Cardiac muscle cell (in vitro differentiated cells and primary cell): ENCODE measurements around the gene CEP95. TPM values are rescaled to one million over a fixed set of nuclear protein-coding genes. Genes with fewer than 3 reads are reported as not detected.

Source experiments
- DNase-seq, 2 donors: peaks; one replicate each; pipeline versions ENCODE4 v3.0.0 to v3.0.0-alpha.2; 2010 to 2017; ENCODE audit warnings: low read depth in 1 of 2, low spot score in 1 of 2
- H3K27ac ChIP-seq: fragments of 200-600 bp; sonication (generic); 2 replicates; pipeline ENCODE4 v1.5.1; 2016
- H3K27me3 ChIP-seq: fragments of 200-600 bp; sonication (generic); 2 replicates; pipeline ENCODE4 v1.6.0; 2016; ENCODE audit warnings: control low read depth
- H3K36me3 ChIP-seq: fragments of 200-600 bp; sonication (generic); 2 replicates; pipeline ENCODE4 v1.5.1; 2016; ENCODE audit warnings: control low read depth
- H3K4me1 ChIP-seq: fragments of 200-600 bp; sonication (generic); 2 replicates; pipeline ENCODE4 v1.8.1; 2017; ENCODE audit warnings: low read depth, mild to moderate bottlenecking, mixed run types
- H3K4me3 ChIP-seq: fragments of 200-600 bp; sonication (generic); 2 replicates; pipeline ENCODE4 v1.5.1; 2016; ENCODE audit warnings: mild to moderate bottlenecking
- H3K9me3 ChIP-seq: fragments of 200-600 bp; sonication (generic); 2 replicates; pipeline ENCODE4 v1.5.1; 2017; ENCODE audit warnings: low read depth, mild to moderate bottlenecking, control low read depth
- polyA plus RNA-seq: library from polyadenylated mRNA; unstranded; fragments of >200 nt; fragmentation: Nextera tagmentation; extraction: Ambion mirVana; gene quantifications from 2 replicates; pipeline ENCODE4 v1.2.1, GENCODE V29; 2016
- total RNA-seq: library from RNA; depleted of rRNA; stranded (reverse); fragments of >200 nt; gene quantifications from 2 replicates; pipeline ENCODE4 v1.2.3, GENCODE V29; 2016
- TF ChIP-seq, protein P1 (sequence below): IDR thresholded peaks from 2 replicates; pipeline ENCODE4 v1.5.1; 2012; ENCODE audit warnings: low read depth, mild to moderate bottlenecking, low read length

CEP95 gene
- total and polyA plus RNA-seq, 2 experiments from 2014 or later: 29.1 to 40.3 TPM

DNA sequence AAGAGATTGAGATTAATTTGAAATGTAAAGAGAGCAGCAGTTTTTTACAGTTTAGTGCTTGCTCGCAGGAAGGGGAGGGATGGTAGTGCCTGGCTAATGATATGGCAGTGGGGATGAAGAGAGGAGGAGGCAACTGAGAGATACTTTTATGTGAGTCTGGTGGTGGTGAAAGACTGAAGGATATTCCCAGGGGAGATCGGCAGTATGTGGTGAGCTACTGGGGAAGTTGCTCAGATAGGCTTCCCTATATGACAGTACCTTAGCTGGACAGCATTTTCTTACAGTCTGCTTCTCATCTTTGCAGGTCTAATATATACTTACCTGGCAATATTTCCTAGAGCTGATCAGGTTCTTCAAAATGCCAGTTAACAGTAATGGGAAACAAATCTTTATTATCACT lies 8.6 kb downstream of the CEP95 start:
- Histone ChIP-seq H3K9me3 (no peaks in the 10 kb centered on the region), H3K36me3 (peaks cover 79% of the 10 kb centered on the region), H3K4me3 (no peak overlapping the region), H3K4me1 (no peaks in the 10 kb centered on the region), H3K27me3 (no peaks in the 10 kb centered on the region), H3K27ac (peak overlapping the region; percentile 18)
- TF ChIP-seq, protein P1, sequence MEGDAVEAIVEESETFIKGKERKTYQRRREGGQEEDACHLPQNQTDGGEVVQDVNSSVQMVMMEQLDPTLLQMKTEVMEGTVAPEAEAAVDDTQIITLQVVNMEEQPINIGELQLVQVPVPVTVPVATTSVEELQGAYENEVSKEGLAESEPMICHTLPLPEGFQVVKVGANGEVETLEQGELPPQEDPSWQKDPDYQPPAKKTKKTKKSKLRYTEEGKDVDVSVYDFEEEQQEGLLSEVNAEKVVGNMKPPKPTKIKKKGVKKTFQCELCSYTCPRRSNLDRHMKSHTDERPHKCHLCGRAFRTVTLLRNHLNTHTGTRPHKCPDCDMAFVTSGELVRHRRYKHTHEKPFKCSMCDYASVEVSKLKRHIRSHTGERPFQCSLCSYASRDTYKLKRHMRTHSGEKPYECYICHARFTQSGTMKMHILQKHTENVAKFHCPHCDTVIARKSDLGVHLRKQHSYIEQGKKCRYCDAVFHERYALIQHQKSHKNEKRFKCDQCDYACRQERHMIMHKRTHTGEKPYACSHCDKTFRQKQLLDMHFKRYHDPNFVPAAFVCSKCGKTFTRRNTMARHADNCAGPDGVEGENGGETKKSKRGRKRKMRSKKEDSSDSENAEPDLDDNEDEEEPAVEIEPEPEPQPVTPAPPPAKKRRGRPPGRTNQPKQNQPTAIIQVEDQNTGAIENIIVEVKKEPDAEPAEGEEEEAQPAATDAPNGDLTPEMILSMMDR: no peak
- DNase-seq: no peak

DNA sequence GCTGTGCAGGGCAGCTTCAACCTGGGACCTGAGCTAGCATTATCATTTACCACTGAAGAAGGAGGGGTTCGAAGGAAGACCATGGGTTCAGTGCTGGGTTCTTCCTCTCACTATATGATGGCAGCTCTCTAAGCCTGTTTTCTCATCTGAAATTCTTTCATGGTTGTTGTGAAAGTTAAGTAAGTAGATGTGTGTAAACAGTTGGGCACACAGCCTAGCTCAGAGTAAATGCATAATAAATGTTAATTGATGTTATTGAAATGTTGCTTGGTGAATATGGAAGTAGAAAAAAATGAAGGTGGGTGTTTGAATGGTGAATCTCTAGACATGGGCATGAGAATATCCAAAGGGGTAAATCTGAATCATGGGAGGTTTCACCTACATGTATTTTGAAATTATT lies 9.1 kb downstream of the CEP95 start:
- no peak for DNase-seq
- H3K4me1 ChIP-seq: no peaks in the 10 kb centered on the region
- H3K27me3 ChIP-seq: no peaks in the 10 kb centered on the region
- peak overlapping the region; percentile 18 for H3K27ac ChIP-seq
- H3K9me3 ChIP-seq: no peaks in the 10 kb centered on the region
- no peak overlapping the region for H3K4me3 ChIP-seq
- TF ChIP-seq, protein P1: no peak
- peaks cover 79% of the 10 kb centered on the region for H3K36me3 ChIP-seq

DNA sequence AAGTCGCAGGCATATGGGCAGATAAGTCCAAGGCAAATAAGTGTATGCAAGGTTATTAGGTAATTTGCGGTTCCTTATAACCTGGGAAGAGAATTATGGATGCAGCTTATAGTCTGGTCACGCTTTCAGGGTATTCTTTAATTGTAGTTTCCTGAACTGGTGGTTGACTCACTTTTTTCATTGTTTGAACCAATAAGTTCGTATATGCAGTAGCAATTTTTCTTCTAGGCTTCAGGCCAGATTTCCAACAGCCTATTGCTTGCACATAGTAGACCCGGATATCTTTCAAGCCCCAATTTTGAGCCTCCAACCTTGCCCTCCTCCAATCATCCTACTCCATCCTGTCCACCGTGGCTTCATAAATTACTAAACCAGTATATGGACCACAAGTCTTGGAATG lies 12.8 kb downstream of the CEP95 start:
- TF ChIP-seq, protein P1: no peak
- no peak overlapping the region for H3K27ac ChIP-seq
- peaks cover 86% of the 10 kb centered on the region for H3K36me3 ChIP-seq
- no peak for DNase-seq
- H3K9me3 ChIP-seq: no peaks in the 10 kb centered on the region
- H3K4me3 ChIP-seq: no peak overlapping the region
- no peaks in the 10 kb centered on the region for H3K27me3 ChIP-seq
- no peaks in the 10 kb centered on the region for H3K4me1 ChIP-seq

DNA sequence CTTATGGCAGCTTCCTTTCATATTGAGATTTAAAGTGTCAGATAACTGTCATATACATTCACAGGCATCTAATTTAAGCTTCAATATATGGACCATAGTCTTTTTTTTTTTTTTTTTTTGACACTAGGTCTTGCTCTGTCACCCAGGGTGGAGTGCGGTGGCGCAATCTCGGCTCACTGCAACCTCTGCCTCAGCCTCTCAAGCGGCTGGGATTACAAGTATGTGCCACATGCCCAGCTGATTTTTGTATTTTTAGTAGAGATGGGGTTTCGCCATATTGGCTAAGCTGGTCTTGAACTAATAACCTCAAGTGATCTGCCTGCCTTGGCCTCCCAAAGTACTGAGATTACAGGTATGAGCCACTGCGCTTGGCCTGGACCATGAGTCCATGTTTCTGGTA lies 13.6 kb downstream of the CEP95 start:
- H3K9me3 ChIP-seq: no peaks in the 10 kb centered on the region
- H3K36me3 ChIP-seq: peaks cover 86% of the 10 kb centered on the region
- no peak overlapping the region for H3K4me3 ChIP-seq
- no peaks in the 10 kb centered on the region for H3K27me3 ChIP-seq
- TF ChIP-seq, protein P1: no peak
- H3K27ac ChIP-seq: no peak overlapping the region
- no peak for DNase-seq
- H3K4me1 ChIP-seq: no peaks in the 10 kb centered on the region

DNA sequence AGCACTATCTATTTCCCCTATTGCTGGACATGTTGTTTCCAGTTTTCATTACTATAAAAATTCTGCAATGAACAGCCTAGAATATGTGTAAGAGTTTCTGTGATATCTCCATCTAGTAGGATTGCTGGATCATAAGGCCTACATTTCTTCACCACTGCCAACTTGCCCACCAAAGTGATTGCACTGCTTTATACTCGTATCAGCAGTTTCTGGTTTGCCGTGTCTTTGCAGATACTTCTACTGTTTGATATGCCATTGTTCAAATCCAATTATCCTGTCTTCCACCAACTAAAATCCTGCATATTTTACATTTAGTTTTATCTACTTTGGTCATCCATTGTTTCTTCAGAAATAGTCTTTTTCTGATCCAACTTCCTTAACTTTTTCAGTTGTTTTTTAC lies 21.1 kb downstream of the CEP95 start:
- no peak overlapping the region for H3K4me3 ChIP-seq
- H3K4me1 ChIP-seq: no peaks in the 10 kb centered on the region
- H3K27ac ChIP-seq: no peak overlapping the region
- no peaks in the 10 kb centered on the region for H3K9me3 ChIP-seq
- no peak for DNase-seq
- peaks cover 91% of the 10 kb centered on the region for H3K36me3 ChIP-seq
- TF ChIP-seq, protein P1: no peak
- no peaks in the 10 kb centered on the region for H3K27me3 ChIP-seq

DNA sequence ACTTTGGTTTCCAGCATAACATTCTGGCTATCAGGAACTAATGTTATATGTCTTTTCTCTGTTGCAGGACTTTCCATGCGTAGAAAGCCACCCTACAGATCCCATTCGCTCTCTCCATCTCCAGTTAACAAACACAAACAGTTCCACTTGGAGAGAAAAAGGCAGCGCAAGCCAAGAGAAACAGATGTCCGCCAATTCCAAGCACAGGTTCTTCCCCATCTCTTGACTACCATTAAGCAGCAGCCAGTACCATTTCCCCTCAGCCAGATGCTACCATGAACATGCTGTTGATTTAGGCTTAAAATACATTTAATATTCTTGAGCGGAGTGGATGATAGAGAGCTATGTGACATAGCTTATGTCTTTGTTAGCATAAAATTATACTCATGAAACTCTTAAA lies 22.4 kb downstream of the CEP95 start:
- no peaks in the 10 kb centered on the region for H3K27me3 ChIP-seq
- peaks cover 94% of the 10 kb centered on the region for H3K36me3 ChIP-seq
- TF ChIP-seq, protein P1: no peak
- H3K9me3 ChIP-seq: no peaks in the 10 kb centered on the region
- no peak overlapping the region for H3K4me3 ChIP-seq
- DNase-seq: no peak
- H3K27ac ChIP-seq: no peak overlapping the region
- H3K4me1 ChIP-seq: no peaks in the 10 kb centered on the region
